IMR-90 (cell line): Measurements from ENCODE around the gene UBTD1. TPM values are rescaled to one million over a fixed set of nuclear protein-coding genes. Genes with fewer than 3 reads are reported as not detected.
A peak's percentile ranks its signal among the peaks of the same experiment; 100 is the strongest.

Experiments
- ATAC-seq: fragments of 200-7000 bp; cut with Tn5 transposase; 2 replicates; pipeline ENCODE4 v1.9.1; 2020; ENCODE audit warnings: low read depth, mild to moderate bottlenecking, moderate library complexity
- BruUV-seq: library from RNA; stranded (reverse); fragments of 400-500 nt; replicated peaks from 2 replicates; lab custom pipeline; 2021; lab: Mats Ljungman, UMichigan
- CTCF ChIA-PET: fragments of 300-600 bp; formaldehyde crosslinking; extraction: SDS; loops from one replicate; lab custom pipeline; 2021; ENCODE audit warnings: antibody characterized with exemption; lab: Yijun Ruan, JAX
- POLR2A ChIA-PET: fragments of 300-600 bp; sonication (Branson Sonifier 250); formaldehyde crosslinking; loops from one replicate; lab custom pipeline; 2022; ENCODE audit warnings: antibody characterized with exemption; ENCODE audit not compliant: unreplicated experiment; lab: Charles Lee
- DNase-seq: peaks from one replicate; pipeline ENCODE4 v3.0.0; 2013
- H2AFZ ChIP-seq: replicated peaks from 2 replicates; pipeline ENCODE3; 2013; ENCODE audit warnings: low read length, mild to moderate bottlenecking; ENCODE audit not compliant: poor library complexity
- H2AK5ac ChIP-seq: 2 replicates; pipeline ENCODE4 v1.6.1; 2013; ENCODE audit warnings: low read depth, low read length, inconsistent platforms
- H2AK9ac ChIP-seq: replicated peaks from 2 replicates; pipeline ENCODE3; 2013; ENCODE audit warnings: mild to moderate bottlenecking, low read depth, low read length, moderate library complexity; ENCODE audit not compliant: poor library complexity
- H2BK120ac ChIP-seq: 2 replicates; pipeline ENCODE4 v1.6.1; 2013; ENCODE audit warnings: low read depth, low read length, inconsistent platforms
- H2BK15ac ChIP-seq: 3 replicates; pipeline ENCODE4 v1.6.1; 2013; ENCODE audit warnings: low read depth, low read length, inconsistent platforms
- H2BK20ac ChIP-seq: 2 replicates; pipeline ENCODE4 v1.6.1; 2013; ENCODE audit warnings: low read depth, mild to moderate bottlenecking, inconsistent platforms, low read length, moderate library complexity
- H2BK5ac ChIP-seq: 2 replicates; pipeline ENCODE4 v1.6.1; 2013; ENCODE audit warnings: mild to moderate bottlenecking, low read depth, low read length, inconsistent platforms; ENCODE audit not compliant: poor library complexity, severe bottlenecking
- H3K14ac ChIP-seq: replicated peaks from 2 replicates; pipeline ENCODE4 v1.6.1; 2013; ENCODE audit warnings: low read depth, low read length, inconsistent platforms
- H3K18ac ChIP-seq: 2 replicates; pipeline ENCODE4 v1.6.1; 2013; ENCODE audit warnings: low read depth, low read length, control low read depth
- H3K23ac ChIP-seq: 2 replicates; pipeline ENCODE4 v1.6.1; 2013; ENCODE audit warnings: low read depth, low read length, inconsistent platforms
- H3K27ac ChIP-seq: 2 replicates; pipeline ENCODE4 v1.5.1; 2013; ENCODE audit warnings: mild to moderate bottlenecking, control low read depth, low read length; ENCODE audit not compliant: insufficient read depth
- H3K27me3 ChIP-seq: 2 replicates; pipeline ENCODE4 v1.6.1; 2013; ENCODE audit warnings: low read length; ENCODE audit not compliant: control insufficient read depth, insufficient read depth
- H3K36me3 ChIP-seq: 2 replicates; pipeline ENCODE4 v1.6.1; 2013; ENCODE audit warnings: low read length, mixed read lengths; ENCODE audit not compliant: control insufficient read depth, insufficient read depth
- H3K4ac ChIP-seq: 2 replicates; pipeline ENCODE4 v1.6.1; 2013; ENCODE audit warnings: low read depth, low read length, inconsistent platforms
- H3K4me1 ChIP-seq: 2 replicates; pipeline ENCODE4 v1.6.1; 2013; ENCODE audit warnings: low read length, mixed read lengths; ENCODE audit not compliant: control insufficient read depth, insufficient read depth
- H3K4me2 ChIP-seq: 2 replicates; pipeline ENCODE4 v1.6.1; 2013; ENCODE audit warnings: low read depth, mild to moderate bottlenecking, control low read depth, low read length, moderate library complexity
- H3K4me3 ChIP-seq: 2 replicates; pipeline ENCODE4 v1.5.1; 2013; ENCODE audit warnings: low read depth, mild to moderate bottlenecking, control low read depth, low read length, moderate library complexity; ENCODE audit not compliant: insufficient read depth
- H3K56ac ChIP-seq: 2 replicates; pipeline ENCODE4 v1.6.1; 2013; ENCODE audit warnings: low read length, inconsistent platforms; ENCODE audit not compliant: insufficient read depth; ENCODE audit errors: extremely low read depth
- H3K79me1 ChIP-seq, 2 experiments: 2 replicates each; pipeline ENCODE4 v1.6.1; 2013; ENCODE audit warnings: low read length in 2 of 2, inconsistent platforms in 1 of 2, low read depth in 1 of 2
- H3K9ac ChIP-seq: 2 replicates; pipeline ENCODE4 v1.6.1; 2013; ENCODE audit warnings: low read depth, low read length, control low read depth
- H3K9me1 ChIP-seq: 2 replicates; pipeline ENCODE4 v1.6.1; 2013; ENCODE audit warnings: low read length, inconsistent platforms; ENCODE audit not compliant: insufficient read depth
- H3K9me3 ChIP-seq: 2 replicates; pipeline ENCODE4 v1.6.1; 2013; ENCODE audit warnings: low read length; ENCODE audit not compliant: control insufficient read depth, insufficient read depth
- H4K20me1 ChIP-seq: 2 replicates; pipeline ENCODE4 v1.6.1; 2013; ENCODE audit warnings: low read length, inconsistent platforms; ENCODE audit not compliant: insufficient read depth
- H4K5ac ChIP-seq: 2 replicates; pipeline ENCODE4 v1.6.1; 2013; ENCODE audit warnings: mild to moderate bottlenecking, low read depth, low read length, control low read depth
- H4K8ac ChIP-seq, 2 experiments: 2 replicates each; pipeline ENCODE4 v1.6.1; 2013; ENCODE audit warnings: low read depth in 2 of 2, low read length in 2 of 2, control low read depth in 1 of 2, inconsistent platforms in 1 of 2
- H4K91ac ChIP-seq: 2 replicates; pipeline ENCODE4 v1.6.1; 2013; ENCODE audit warnings: low read depth, low read length, inconsistent platforms; ENCODE audit not compliant: insufficient read depth
- BHLHE40 ChIP-seq: fragments of 150-350 bp; IDR thresholded peaks from 2 replicates; pipeline ENCODE4 v1.6.1; 2016; ENCODE audit warnings: mild to moderate bottlenecking, low read depth, low read length
- CEBPB ChIP-seq: IDR thresholded peaks from 2 replicates; pipeline ENCODE4 v1.6.1; 2012; ENCODE audit warnings: low read depth, low read length, improper control_type of control experiment
- CHD1 ChIP-seq: IDR thresholded peaks from 2 replicates; pipeline ENCODE4 v1.6.1; 2012; ENCODE audit warnings: low read depth, low read length, improper control_type of control experiment
- FOS ChIP-seq: fragments of 150-350 bp; IDR thresholded peaks from 2 replicates; pipeline ENCODE4 v1.6.1; 2016; ENCODE audit warnings: low read depth, low read length
- MAFK ChIP-seq: IDR thresholded peaks from 2 replicates; pipeline ENCODE4 v1.6.1; 2012; ENCODE audit warnings: low read depth, low read length, improper control_type of control experiment
- MXI1 ChIP-seq: IDR thresholded peaks from 2 replicates; pipeline ENCODE4 v1.6.1; 2012; ENCODE audit warnings: low read depth, mild to moderate bottlenecking, low read length, moderate library complexity, borderline replicate concordance
- NFE2L2 ChIP-seq: fragments of 150-350 bp; IDR thresholded peaks from 2 replicates; pipeline ENCODE4 v1.6.1; 2016; ENCODE audit warnings: low read depth, mild to moderate bottlenecking, low read length
- POLR2A ChIP-seq: IDR thresholded peaks from 2 replicates; pipeline ENCODE4 v1.6.1; 2012; ENCODE audit warnings: mild to moderate bottlenecking, low read depth, low read length
- RAD21 ChIP-seq: IDR thresholded peaks from 2 replicates; pipeline ENCODE4 v1.6.1; 2012; ENCODE audit warnings: low read length, improper control_type of control experiment
- RCOR1 ChIP-seq: IDR thresholded peaks from 2 replicates; pipeline ENCODE4 v1.6.1; 2012; ENCODE audit warnings: mild to moderate bottlenecking, low read length, improper control_type of control experiment; ENCODE audit not compliant: insufficient replicate concordance
- RFX5 ChIP-seq: IDR thresholded peaks from 2 replicates; pipeline ENCODE4 v1.8.0; 2012; ENCODE audit warnings: low read depth, mild to moderate bottlenecking, low read length, moderate library complexity
- SMC3 ChIP-seq: fragments of 150-350 bp; IDR thresholded peaks from 2 replicates; pipeline ENCODE4 v1.6.1; 2016; ENCODE audit warnings: low read depth, mild to moderate bottlenecking, antibody characterized with exemption, low read length, moderate library complexity
- WGBS, 2 experiments: methylation state at CpG; one replicate each; pipeline versions ENCODE4 v1.1.5 to v1.1.7; 2013; ENCODE audit warnings: missing lambda C conversion rate in 2 of 2; ENCODE audit not compliant: insufficient read length in 1 of 2; ENCODE audit errors: extremely low coverage in 2 of 2; 5-methylcytosine and 5-hydroxymethylcytosine counted together
- dilution Hi-C: fragments of 300-500 bp; cut with HindIII; formaldehyde crosslinking; loops from one replicate; pipeline ENCODE4 v1.14.3; 2018; ENCODE audit warnings: low sequenced_read_pairs; ENCODE audit not compliant: unreplicated experiment
- in situ Hi-C: fragments of 300-500 bp; cut with MboI; formaldehyde crosslinking; loops from 3 replicates; pipeline ENCODE4 v1.14.3; 2019; ENCODE audit warnings: low sequenced_read_pairs, inconsistent platforms, mixed read lengths
- intact Hi-C: fragments of 100-400 bp; cut with micrococcal nuclease; formaldehyde crosslinking; loops from 2 replicates; pipeline ENCODE4 v1.10.0; 2022
- polyA plus RNA-seq, 3 experiments: library from polyadenylated mRNA; depleted of rRNA; stranded (reverse); fragments of >200 nt; gene quantifications; 2 replicates each; pipeline ENCODE4 v1.2.3, GENCODE V29; 2012; ENCODE audit warnings: low replicate concordance in 1 of 3
- total RNA-seq: library from RNA; depleted of rRNA; stranded (reverse); fragments of >200 nt; gene quantifications from 2 replicates; pipeline ENCODE4 v1.2.3, GENCODE V29; 2012
- TF ChIP-seq, protein P1 (sequence below): fragments of 150-350 bp; IDR thresholded peaks from 2 replicates; pipeline ENCODE4 v1.6.1; 2016; ENCODE audit warnings: low read depth, mild to moderate bottlenecking, low read length, moderate library complexity, borderline replicate concordance
- TF ChIP-seq, protein P2 (sequence below): fragments of 150-350 bp; IDR thresholded peaks from 2 replicates; pipeline ENCODE4 v1.6.1; 2017; ENCODE audit warnings: mild to moderate bottlenecking, antibody characterized with exemption, low read length, low read depth

UBTD1 gene
- total and polyA plus RNA-seq, 2 of the 4 experiments (the other 2 are of a cell fraction) = 21.9 to 44.9 TPM

DNA sequence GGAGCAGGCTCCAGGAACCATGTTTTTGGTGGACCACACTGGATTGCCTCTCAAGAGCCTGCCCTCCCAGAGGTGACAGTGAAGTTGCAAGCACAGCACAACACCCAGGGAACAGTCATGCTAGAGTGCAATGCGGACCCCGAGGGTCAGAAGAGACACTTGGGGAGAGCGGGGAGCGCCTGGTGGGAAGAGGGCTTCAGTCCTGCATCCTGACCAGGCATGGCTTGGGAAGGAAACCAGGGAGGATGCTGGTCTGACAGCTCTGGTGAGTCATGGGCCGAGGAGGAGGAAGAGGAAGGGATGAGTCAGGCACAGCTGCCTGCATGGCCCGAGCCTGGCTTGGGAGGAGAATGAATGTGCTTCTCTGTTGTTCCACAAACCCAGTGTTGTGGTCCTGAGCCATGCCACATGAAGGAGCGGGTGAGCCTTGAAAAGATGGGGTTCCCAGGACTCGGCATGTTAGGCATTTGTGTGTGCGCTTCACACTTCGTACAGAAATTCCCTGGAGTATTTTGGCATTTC is 44.4 kb downstream of the UBTD1 start (continued):
- peak; percentile 71 for TF ChIP-seq BHLHE40

DNA sequence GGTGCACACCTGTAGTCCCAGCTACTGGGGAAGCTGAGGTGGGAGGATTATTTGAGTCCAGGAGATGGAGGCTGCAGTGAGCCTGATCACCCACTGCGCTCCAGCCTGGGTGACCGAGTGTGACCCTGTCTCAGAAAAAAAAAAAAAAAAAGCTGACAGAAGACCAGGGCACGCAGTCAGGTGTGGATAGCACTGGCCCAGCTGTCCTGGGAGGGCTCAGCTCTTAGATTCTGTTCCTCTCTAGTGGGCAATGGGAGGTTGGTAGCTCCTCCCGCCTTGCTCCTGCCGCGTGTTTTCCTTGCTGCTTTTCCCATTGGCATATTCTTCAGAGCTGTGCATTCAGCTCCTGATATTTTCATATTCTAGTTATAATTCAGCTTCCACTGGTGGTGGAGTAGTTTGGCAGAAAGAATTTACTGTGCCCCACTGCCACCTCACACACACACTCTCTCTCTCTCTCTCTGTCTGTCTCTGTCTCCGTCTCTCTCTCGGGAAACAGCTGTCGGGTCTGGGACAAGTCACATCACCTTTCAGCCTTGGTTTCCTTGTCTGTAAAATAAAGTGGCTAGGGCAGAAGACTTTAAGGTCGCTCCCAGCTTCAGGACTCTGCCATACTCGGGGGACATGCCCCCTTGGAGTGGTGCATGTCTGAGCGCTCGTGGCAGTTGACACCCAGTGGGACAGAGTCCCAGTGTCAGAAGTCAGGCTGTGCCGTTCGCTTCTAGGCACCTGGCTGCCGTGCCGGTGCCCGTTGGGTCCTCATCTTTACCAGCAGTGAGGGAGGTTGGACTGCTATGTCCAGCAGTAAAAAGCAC is 47.9 kb downstream of the UBTD1 start:
- Histone ChIP-seq H3K27ac (no peak overlapping the region), H3K4me1 (peaks cover 30% of the 10 kb centered on the region), H2AK5ac (peak overlapping the region; percentile 46), H3K14ac (no peak overlapping the region), H3K36me3 (no peaks in the 10 kb centered on the region), H3K27me3 (no peaks in the 10 kb centered on the region), H4K5ac (no peak overlapping the region), H3K4ac (no peak overlapping the region), H3K4me3 (no peak overlapping the region), H3K9me1 (peaks cover 6% of the 10 kb centered on the region; the same call in 1 of the 2 replicates), H3K79me1 (peaks cover 27 to 77% of the 10 kb centered on the region in 2 experiments), H2BK5ac (no peak overlapping the region), H2BK15ac (no peak overlapping the region), H4K20me1 (no peaks in the 10 kb centered on the region), H2BK20ac (peak overlapping the region; percentile 24; the same call in 1 of the 2 replicates), H3K9ac (no peak overlapping the region), H2AFZ (peak overlapping the region; percentile 46), H3K4me2 (no peak overlapping the region), H2AK9ac (no peak overlapping the region), H4K91ac (no peak overlapping the region), H4K8ac (no peak overlapping the region), H3K18ac (no peak overlapping the region), H3K23ac (no peak overlapping the region), H3K9me3 (no peaks in the 10 kb centered on the region), H2BK120ac (no peak overlapping the region), H3K56ac (no peak overlapping the region)
- no TSS peak for BruUV-seq
- ATAC-seq (no peak), DNase-seq (no peak)
- WGBS, 2 experiments = no CpG with 5 or more reads among the region's 18 CpGs
- intact Hi-C loops = no loop called here
- CTCF ChIA-PET = interaction anchor here (1.1 kb wide), 1 partner anchor 57 kb away, joined by 4 read pairs; no protein-coding TSS in a partner anchor
- dilution Hi-C loops = no loop called here
- in situ Hi-C loops = no loop called here
- POLR2A ChIA-PET = interaction anchor here (0.6 kb wide), 1 partner anchor 43 kb away, joined by 4 read pairs; the partner anchor contains the start of gene C10orf62
- TF ChIP-seq BHLHE40 (no peak), RFX5 (no peak), CEBPB (no peak), RAD21 (no peak), RCOR1 (no peak), POLR2A (no peak), NFE2L2 (no peak), MAFK (no peak), FOS (no peak), SMC3 (no peak), CHD1 (no peak), MXI1 (no peak)
- TF ChIP-seq, protein P1, sequence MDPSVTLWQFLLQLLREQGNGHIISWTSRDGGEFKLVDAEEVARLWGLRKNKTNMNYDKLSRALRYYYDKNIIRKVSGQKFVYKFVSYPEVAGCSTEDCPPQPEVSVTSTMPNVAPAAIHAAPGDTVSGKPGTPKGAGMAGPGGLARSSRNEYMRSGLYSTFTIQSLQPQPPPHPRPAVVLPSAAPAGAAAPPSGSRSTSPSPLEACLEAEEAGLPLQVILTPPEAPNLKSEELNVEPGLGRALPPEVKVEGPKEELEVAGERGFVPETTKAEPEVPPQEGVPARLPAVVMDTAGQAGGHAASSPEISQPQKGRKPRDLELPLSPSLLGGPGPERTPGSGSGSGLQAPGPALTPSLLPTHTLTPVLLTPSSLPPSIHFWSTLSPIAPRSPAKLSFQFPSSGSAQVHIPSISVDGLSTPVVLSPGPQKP = no peak
- TF ChIP-seq, protein P2, sequence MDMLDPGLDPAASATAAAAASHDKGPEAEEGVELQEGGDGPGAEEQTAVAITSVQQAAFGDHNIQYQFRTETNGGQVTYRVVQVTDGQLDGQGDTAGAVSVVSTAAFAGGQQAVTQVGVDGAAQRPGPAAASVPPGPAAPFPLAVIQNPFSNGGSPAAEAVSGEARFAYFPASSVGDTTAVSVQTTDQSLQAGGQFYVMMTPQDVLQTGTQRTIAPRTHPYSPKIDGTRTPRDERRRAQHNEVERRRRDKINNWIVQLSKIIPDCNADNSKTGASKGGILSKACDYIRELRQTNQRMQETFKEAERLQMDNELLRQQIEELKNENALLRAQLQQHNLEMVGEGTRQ = no peak
